AG09319 (cell line): ENCODE measurements around the gene PNLIPRP1.

Experiments used
- DNase-seq: peaks from one replicate; pipeline ENCODE4 v3.0.0-alpha.2; 2010; ENCODE audit warnings: low read depth; ENCODE audit errors: extremely low read depth
- CTCF ChIP-seq: IDR thresholded peaks from 2 replicates; pipeline ENCODE4 v1.5.1; 2011; ENCODE audit warnings: low read depth, mild to moderate bottlenecking, inconsistent platforms, low read length, moderate library complexity

PNLIPRP1 gene

DNA sequence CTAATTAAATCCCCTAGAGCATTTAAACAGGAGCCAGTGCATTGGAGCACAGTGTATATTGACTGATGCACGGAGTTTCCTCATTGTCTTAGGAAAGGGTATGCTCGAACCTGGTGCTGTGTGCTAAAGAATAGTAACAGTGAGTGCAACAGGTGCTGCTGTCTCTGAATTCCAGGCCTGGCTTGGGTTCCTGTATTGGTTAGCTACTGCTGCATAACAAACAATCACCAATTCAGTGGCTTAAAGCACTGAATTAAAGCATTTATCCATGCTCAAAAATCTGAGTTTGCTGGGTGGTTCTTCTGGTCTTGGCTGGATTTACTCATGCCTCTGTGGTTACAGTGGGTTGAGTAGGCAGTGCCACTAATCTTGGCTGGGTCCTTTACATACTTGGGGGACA lies 1.8 kb upstream of the PNLIPRP1 start:
- TF ChIP-seq CTCF = no peak
- DNase-seq = no peak

DNA sequence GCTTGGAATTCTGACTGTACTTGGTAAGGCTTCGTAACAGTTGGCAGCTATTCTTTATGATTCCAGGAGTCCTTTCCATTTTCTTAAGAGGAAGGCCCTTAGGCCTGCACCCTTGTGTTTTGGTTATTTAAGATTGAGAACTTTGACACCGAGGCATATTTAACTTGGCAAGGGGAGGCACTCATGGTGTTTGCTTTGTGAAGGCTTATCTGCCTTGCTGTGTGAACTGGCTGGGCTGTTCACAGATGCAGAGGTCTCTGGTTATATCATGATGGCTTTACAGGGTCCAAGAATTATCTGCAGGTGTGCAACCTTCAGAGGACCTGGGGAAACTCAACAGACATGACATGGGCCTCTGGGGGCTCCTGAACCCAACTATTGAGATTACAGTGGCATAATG lies 833 bp upstream of the PNLIPRP1 start:
- TF ChIP-seq CTCF = no peak
- no peak for DNase-seq

DNA sequence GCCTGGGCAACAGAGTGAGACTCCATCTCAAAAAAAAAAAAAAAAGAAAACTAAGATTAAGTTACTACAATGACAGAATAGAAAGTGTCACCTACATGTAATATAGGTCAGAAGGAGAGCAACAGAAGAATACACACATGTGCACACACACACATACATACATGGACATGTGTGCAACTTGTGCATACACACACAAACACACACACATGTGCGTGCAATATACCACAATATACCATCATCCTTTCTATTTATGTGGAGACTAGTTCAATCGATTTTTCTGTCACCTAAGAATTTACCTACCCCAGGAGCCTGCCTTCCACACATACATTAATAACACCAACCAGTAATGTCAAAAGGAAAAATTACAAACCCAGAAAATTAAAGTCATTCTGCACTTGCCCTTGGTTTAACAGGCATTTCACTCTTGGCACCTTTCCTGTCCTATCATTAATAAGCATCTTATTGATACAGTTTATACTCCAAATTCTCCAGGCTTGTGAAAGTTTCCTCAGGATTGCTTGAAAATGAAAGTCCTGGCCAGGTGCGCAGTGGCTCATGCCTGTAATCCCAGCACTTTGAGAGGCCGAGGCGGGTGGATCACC lies 2.5 kb downstream of the PNLIPRP1 start:
- DNase-seq = no peak
- TF ChIP-seq CTCF = no peak

- no peak for TF ChIP-seq CTCF
- DNase-seq = no peak
Measured at GRCh38 chr10:116594525-116595035, 3.8 kb downstream of the PNLIPRP1 start.

DNA sequence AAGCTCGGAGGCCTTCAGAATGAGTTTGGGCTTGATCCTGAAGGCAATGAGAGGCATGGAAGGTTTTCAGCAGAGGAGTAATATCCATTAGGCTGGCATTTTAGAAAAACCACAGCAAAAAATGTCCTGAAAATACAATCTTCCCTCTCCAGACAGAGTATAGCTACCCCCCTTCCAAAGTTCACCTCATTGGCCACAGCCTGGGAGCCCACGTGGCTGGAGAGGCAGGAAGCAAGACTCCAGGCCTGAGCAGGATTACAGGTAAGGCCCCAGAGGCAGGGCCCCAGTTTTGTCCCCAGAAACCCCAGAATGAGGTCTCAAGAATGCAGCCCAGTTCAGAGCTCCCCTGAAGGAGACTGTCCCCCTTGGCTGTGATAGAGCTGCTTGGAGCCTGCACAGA lies 5.3 kb downstream of the PNLIPRP1 start:
- DNase-seq = no peak
- TF ChIP-seq CTCF = no peak

- DNase-seq = no peak
- no peak for TF ChIP-seq CTCF
Measured at GRCh38 chr10:116597543-116597942, 6.8 kb downstream of the PNLIPRP1 start.

- no peak for DNase-seq
- TF ChIP-seq CTCF = no peak
Measured at GRCh38 chr10:116598329-116598728, 7.6 kb downstream of the PNLIPRP1 start.
